ENCODE data around the gene SERPINA4. TPM values are rescaled to one million over a fixed set of nuclear protein-coding genes. Genes with fewer than 3 reads are reported as not detected.

SERPINA4 gene
- polyA plus RNA-seq, 1 donor from 2014 or later = not detected

- TF ChIP-seq EZH2 (IDR thresholded peaks at IDR 0.05; ENCODE audit: borderline replicate concordance, insufficient read depth, low read length, poor library complexity, severe bottlenecking) = no peak
- TF ChIP-seq TAF1 (IDR thresholded peaks at IDR 0.05; ENCODE audit: low read depth) = no peak
- no peak for TF ChIP-seq EP300 (conservative IDR thresholded peaks at IDR 0.05; ENCODE audit: poor library complexity, severe bottlenecking)
- TF ChIP-seq POLR2AphosphoS5 (IDR thresholded peaks at IDR 0.05) = no peak
- no peak for TF ChIP-seq MXI1 (conservative IDR thresholded peaks at IDR 0.05; ENCODE audit: poor library complexity, severe bottlenecking)
- TF ChIP-seq RAD21 (conservative IDR thresholded peaks at IDR 0.05) = no peak
- no peak for TF ChIP-seq CTCF (IDR thresholded peaks at IDR 0.05; ENCODE audit: poor library complexity, severe bottlenecking)
- TF ChIP-seq SMC3 (conservative IDR thresholded peaks at IDR 0.05; ENCODE audit: poor library complexity) = no peak
- no peak for TF ChIP-seq REST (IDR thresholded peaks at IDR 0.05; ENCODE audit: borderline replicate concordance)
- Histone ChIP-seq H3K36me3 (ENCODE audit: insufficient read depth, low read length) (no peaks in the 10 kb centered on the region), H3F3A (ENCODE audit: insufficient read depth, low read length, poor library complexity, severe bottlenecking) (no peaks in the 10 kb centered on the region), H2AFZ (ENCODE audit: low read depth, low read length) (no peak within 1 kb of the TSS), H3K27ac (ENCODE audit: low read length) (no peak within 1 kb of the TSS), H3K79me2 (replicated peaks; ENCODE audit: insufficient read depth, low read length) (no peaks in the 10 kb centered on the region), H3K27me3 (ENCODE audit: insufficient read depth, low read depth, low read length) (no peaks in the 10 kb centered on the region), H4K20me1 (ENCODE audit: insufficient read depth) (no peaks in the 10 kb centered on the region), H3K9me3 (ENCODE audit: low read length) (no peaks in the 10 kb centered on the region), H3K9me2 (ENCODE audit: insufficient read depth, low read length) (no peaks in the 10 kb centered on the region), H3K4me2 (ENCODE audit: low read length) (no peak within 1 kb of the TSS), H3K9ac (ENCODE audit: low read length) (no peak within 1 kb of the TSS), H3K4me3 (ENCODE audit: low read length) (no peak within 1 kb of the TSS)
Measured at GRCh38 chr14:94581127-94581999, 20.1 kb downstream of the SERPINA4 start, which contains the start of gene SERPINA5. Gene SERPINA5 (plus strand): TSS chr14:94581426. CDS start chr14:94587363, 5,937 bp downstream.

- H3K36me3 ChIP-seq (ENCODE audit: insufficient read depth, low read length) = no peaks in the 10 kb centered on the region
- H3K4me3 ChIP-seq (ENCODE audit: low read length) = no peak overlapping the region
- H3K9ac ChIP-seq (ENCODE audit: low read length) = no peak overlapping the region
- no peak overlapping the region for H2AFZ ChIP-seq (ENCODE audit: low read depth, low read length)
- H3K9me2 ChIP-seq (ENCODE audit: insufficient read depth, low read length) = no peaks in the 10 kb centered on the region
- H3K4me2 ChIP-seq (ENCODE audit: low read length) = no peak overlapping the region
- H3K27me3 ChIP-seq (ENCODE audit: insufficient read depth, low read depth, low read length) = no peaks in the 10 kb centered on the region
- no peaks in the 10 kb centered on the region for H3K9me3 ChIP-seq (ENCODE audit: low read length)
- H3K79me2 ChIP-seq (replicated peaks; ENCODE audit: insufficient read depth, low read length) = no peaks in the 10 kb centered on the region
- H3K27ac ChIP-seq (ENCODE audit: low read length) = no peak overlapping the region
- no peaks in the 10 kb centered on the region for H3F3A ChIP-seq (ENCODE audit: insufficient read depth, low read length, poor library complexity, severe bottlenecking)
- H4K20me1 ChIP-seq (ENCODE audit: insufficient read depth) = no peaks in the 10 kb centered on the region
- TF ChIP-seq EP300 (conservative IDR thresholded peaks at IDR 0.05; ENCODE audit: poor library complexity, severe bottlenecking) = peak; percentile 73
- TF ChIP-seq POLR2AphosphoS5 (IDR thresholded peaks at IDR 0.05) = peak; percentile 60
- no peak for TF ChIP-seq REST (IDR thresholded peaks at IDR 0.05; ENCODE audit: borderline replicate concordance)
- no peak for TF ChIP-seq MXI1 (conservative IDR thresholded peaks at IDR 0.05; ENCODE audit: poor library complexity, severe bottlenecking)
Measured at GRCh38 chr14:94582199-94582750, 21.0 kb downstream of the SERPINA4 start.
